Lower leg skin (tissue), 3 donors: ENCODE results near the gene CYB5B.

Experiments
- CTCF ChIP-seq, 3 donors: fragments of 450-650 bp; IDR thresholded peaks; one replicate each; pipeline ENCODE4 v1.5.1; 2016; ENCODE audit warnings: antibody characterized with exemption in 3 of 3, mild to moderate bottlenecking in 3 of 3, moderate library complexity in 2 of 3
- POLR2A ChIP-seq, 2 donors: fragments of 450-650 bp; IDR thresholded peaks; one replicate each; pipeline ENCODE4 v1.6.1; 2016 to 2017; ENCODE audit warnings: antibody characterized with exemption in 2 of 2, mild to moderate bottlenecking in 1 of 2, moderate library complexity in 1 of 2

DNA sequence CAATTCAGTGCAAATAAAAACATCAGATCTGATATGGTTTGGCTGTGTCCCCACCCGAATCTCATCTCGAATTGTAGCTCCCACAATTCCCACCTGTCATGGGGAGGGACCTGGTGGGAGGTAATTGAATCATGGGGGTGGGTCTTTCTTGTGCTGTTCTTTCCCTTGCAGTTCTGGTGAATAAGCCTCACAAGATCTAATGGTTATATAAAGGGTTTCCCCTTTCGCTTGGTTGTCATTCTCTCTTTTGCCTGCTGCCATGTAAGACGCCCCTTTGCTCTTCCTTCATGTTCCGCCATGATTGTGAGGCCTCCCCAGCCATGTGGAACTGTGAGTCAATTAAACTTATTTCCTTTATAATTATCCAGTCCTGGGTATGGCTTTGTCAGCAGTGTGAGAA is 72.5 kb downstream of the CYB5B start:
- no peak for TF ChIP-seq CTCF (IDR thresholded peaks at IDR 0.05)
- TF ChIP-seq POLR2A (IDR thresholded peaks at IDR 0.05) = no peak
